ENCODE results near the gene TREM2.
"Not testable (repeated sequence)": the region's sequence is repeated elsewhere in the genome, so short reads cannot be mapped to it uniquely, and the experiment has no call there.

TREM2 gene

DNA sequence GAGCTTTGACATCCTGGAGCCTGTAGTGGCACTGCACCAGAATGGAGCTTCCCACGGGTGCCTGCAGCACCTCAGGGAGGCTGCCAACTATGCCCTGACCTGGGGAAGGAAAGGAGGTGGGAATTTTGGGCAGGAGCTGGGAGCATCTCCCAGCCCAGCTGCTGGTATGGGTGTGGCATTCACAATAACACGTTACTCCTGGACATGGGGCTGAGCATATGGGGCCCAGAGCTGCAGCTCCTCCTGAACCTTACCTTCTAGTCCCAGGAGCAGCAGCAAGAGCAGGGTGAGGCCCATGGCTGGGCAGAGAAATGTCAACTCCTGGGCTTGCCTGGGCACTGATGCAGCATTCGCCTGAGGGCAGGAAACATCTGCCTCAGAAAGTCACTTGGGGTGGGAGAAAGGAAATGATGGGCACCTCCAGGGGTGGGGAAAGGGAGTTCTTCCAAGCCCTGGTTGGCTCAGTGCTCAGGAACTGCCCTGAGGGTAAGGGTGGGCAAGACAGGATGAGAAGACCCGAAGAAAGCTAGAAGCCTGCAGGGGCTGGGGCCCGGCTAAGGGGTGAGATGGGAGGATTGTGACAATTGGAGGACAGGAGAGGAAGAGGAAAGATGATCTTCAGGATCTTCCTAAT, 8.8 kb downstream of the TREM2 start, which contains the start of gene TREML1:
TSS of gene TREML1 (minus strand) at position 356 of the 634 bp plus-strand sequence. CDS start at position 297, 59 bp downstream.
- DNase-seq = no peak

DNA sequence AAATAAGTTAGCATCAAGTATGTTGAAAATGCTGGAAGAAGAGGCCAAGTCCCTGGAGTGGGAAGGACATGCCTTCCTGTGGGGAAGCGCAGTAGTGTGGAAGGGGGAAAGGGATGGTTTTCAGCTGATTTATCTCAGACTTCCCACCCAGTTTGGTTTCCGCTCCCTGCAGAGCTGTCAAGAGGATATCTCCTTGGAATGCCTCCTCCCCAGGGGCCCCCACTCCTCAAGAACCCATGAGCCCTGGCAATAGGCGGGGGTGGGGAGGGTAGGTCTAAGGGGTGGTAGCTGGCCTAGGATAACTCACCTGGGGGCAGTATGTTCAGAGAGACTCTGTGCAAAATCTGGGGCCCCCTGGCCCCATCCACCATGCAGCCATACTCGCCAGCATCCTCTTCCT, 9.5 kb downstream of the TREM2 start:
- no peak for DNase-seq

- DNase-seq = peak; percentile 17
These were observed 12.2 kb downstream of the TREM2 start for GRCh38 chr6:41150671-41151070.

- DNase-seq = no peak
These were observed 15.0 kb downstream of the TREM2 start for GRCh38 chr6:41147917-41148316.

DNA sequence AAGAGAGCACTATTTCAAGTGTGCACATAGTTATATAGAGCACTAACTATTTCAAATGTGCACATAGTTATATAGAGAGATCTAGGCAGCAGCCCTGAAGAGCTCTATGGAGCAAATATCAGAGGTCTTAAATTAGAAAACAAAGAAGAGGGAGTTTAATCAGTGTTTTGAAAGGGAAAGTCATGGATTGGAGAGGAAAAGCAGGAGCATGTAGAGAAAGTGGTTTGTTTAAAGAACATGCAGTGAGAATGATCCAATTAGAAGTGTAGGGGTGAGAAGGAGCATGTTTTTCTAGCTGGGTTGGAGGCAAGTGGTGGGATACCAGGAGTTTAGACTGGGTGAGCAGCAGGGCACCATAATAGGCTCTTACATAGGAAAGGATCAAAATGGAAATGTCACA, 26.0 kb downstream of the TREM2 start:
- no peak for DNase-seq

DNA sequence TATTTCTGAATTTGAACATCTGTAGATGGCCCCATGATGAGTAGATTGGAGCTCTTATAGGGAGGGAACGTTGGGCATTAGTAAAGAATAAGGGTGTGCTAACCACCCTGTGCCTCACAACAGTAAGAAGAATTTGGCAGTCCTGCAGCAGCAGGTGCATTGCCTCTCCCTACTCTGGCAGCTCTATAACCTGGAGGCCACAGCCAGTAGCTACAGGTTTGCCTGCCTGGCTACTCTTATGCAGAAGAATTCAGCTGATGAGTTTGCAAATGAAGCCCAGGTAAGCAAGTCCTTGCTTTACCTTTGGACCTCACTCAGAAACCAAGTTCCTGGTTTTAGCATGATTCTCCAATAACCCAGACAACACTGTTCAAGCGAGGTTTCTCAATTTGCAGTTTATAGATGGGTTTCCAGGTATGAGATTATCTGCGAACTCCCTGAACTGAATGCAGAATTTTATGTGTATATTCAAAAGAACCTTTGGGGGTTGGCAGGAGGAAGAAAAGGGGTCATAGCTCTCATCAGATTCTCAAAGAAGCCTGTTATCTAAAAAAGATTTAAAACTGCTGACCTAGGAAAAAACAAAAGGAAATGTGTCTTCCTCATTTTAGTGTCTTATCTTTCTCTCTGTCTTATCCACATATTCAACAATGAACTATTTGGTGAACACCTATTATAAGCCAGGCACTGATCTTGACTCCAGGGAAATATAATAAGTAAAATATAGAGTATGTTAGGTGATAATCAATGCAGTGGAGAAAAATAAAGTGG, 27.7 kb downstream of the TREM2 start:
- no peak for DNase-seq

DNA sequence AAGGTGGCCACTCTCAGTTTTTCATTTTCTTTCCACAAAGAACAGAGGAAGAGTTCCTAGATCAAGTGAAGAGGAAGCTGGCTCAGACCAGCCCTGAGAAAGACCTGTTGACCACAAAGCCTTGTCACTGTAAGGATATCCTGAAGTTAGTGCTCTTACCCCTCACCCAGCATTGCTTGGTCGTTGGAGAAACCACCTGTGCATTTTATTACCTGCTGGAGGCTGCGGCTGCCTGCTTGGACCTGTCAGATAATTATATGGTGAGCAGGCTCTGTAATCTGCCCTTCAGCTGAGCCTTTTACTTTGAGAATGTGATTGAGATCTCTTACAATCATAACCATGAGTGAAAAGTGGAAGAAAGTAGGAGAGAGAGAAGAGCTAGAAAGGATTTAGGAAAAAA, 30.7 kb downstream of the TREM2 start:
- peak; percentile 85 for DNase-seq

DNA sequence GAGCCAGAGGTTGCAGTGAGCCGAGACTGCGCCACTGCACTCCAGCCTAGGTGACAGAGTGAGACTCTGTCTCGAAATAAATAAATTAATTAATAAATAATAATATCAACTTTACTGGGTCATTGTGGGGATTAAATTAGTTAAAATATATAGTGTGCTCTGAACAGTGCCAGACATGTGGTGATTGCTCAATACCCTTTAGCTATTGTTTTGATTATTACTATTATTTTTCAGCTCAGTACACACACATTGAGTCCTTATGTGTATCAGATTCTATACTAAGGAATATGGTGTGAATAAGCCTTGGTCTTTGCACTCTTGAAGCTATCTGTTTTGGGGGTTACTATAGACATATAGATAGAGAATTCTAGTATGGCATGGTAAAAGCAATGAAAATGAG, 37.6 kb downstream of the TREM2 start:
- DNase-seq = no peak

- no peak for DNase-seq
These were observed 40.0 kb downstream of the TREM2 start for GRCh38 chr6:41122918-41123317.

DNA sequence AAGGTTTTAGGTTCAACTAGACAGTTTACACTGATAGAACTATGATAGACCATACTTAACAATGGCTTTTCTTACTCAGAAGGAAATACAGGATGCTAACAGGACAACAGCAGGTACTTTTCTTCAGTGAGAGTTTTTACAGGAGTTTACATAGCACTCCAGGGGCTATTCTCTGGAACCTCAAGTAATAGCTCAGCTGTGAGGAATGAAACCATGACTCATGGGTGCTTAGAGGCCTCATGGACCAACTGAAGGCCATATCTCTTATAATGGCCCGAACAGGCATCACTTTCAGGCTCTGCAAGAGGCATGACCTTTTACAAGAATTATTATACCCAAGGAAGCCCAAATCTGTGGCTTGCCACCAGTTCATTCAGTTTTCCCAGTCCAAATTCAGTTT, 40.5 kb downstream of the TREM2 start:
- DNase-seq = no peak

- DNase-seq = no peak
These were observed 42.9 kb downstream of the TREM2 start for GRCh38 chr6:41120058-41120457.

- no peak for DNase-seq
These were observed 43.4 kb downstream of the TREM2 start for GRCh38 chr6:41119508-41119907.

DNA sequence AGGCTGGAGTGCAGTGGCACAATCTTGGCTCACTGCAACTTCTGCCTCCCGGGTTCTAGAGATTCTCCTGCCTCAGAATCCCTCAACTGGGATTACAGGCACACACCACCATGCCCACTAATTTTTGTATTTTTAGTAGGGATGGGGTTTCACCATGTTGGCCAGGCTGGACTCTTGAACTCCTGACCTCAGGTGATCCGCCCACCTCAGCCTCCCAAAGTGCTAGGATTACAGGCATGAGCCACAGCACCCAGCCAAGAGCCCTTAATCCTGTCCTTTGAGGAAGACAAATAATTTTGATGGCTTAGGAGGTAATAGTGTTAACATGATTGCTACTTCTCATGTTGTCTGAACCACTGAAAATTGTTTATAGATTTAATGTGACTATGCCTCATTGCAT, 47.9 kb downstream of the TREM2 start:
- not testable (repeated sequence) for DNase-seq

GRCh38 chr6:41111017-41111416, 51.9 kb downstream of the TREM2 start:
- DNase-seq = no peak
